Activated CD4-positive, CD25-positive, alpha-beta regulatory T cell treated with anti-CD3 and anti-CD28 coated beads, Interleukin-2, amount 50 U/mL, for 72 hours (primary cell): ENCODE results near the gene SLC34A1.

Source experiments
- DNase-seq: peaks from one replicate; pipeline ENCODE4 v3.0.0; 2021

SLC34A1 gene

GRCh38 chr5:177432839-177433657 is 48.8 kb downstream of the SLC34A1 start:
- DNase-seq = no peak

- no peak for DNase-seq
These were observed 49.5 kb downstream of the SLC34A1 start for GRCh38 chr5:177433658-177434217.

GRCh38 chr5:177434437-177434836 is 50.2 kb downstream of the SLC34A1 start:
- peak; percentile 42 for DNase-seq

- DNase-seq = no peak
These were observed 50.9 kb downstream of the SLC34A1 start for GRCh38 chr5:177434942-177435738.

GRCh38 chr5:177435847-177436536 is 51.8 kb downstream of the SLC34A1 start:
- DNase-seq = no peak

GRCh38 chr5:177437623-177438022 is 53.4 kb downstream of the SLC34A1 start:
- DNase-seq = no peak

- no peak for DNase-seq
These were observed 54.2 kb downstream of the SLC34A1 start for GRCh38 chr5:177438468-177438867.

- DNase-seq = no peak
These were observed 55.4 kb downstream of the SLC34A1 start for GRCh38 chr5:177439518-177440053.

DNA sequence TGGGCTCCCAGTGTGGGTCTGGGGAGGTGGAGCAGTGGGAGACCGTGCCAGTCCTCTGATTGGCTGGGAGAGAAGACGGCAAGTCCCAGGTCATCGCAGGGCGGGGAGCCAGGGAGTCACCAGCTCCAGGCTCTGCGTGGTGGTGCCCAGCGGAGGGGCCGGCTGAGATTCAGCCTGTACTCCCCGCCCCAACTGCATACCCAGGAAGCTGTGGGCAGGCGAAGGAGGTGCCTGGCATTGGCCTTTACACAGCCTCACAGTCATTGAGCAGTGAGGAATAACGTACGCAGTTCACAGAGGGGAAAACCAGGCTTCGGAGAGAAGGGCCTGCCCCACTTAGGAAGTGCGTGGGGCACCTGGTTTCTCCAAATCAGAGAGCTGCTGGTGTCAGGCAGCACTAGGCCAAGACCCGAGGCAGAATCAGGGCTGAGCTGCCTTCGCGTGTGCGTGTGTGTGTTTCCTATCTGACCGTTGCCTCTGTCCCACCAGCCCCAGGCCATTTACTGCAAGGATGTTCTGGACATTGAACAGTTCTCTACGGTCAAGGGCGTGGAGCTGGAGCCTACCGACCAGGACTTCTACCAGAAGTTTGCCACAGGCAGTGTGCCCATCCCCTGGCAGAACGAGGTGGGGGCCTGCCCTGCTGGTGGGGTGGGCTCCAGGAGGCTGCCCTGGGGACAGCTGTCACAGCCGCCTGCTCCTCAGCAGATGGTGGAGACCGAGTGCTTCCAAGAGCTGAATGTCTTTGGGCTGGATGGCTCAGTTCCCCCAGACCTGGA is 56.2 kb downstream of the SLC34A1 start:
- peak; percentile 34 for DNase-seq

DNA sequence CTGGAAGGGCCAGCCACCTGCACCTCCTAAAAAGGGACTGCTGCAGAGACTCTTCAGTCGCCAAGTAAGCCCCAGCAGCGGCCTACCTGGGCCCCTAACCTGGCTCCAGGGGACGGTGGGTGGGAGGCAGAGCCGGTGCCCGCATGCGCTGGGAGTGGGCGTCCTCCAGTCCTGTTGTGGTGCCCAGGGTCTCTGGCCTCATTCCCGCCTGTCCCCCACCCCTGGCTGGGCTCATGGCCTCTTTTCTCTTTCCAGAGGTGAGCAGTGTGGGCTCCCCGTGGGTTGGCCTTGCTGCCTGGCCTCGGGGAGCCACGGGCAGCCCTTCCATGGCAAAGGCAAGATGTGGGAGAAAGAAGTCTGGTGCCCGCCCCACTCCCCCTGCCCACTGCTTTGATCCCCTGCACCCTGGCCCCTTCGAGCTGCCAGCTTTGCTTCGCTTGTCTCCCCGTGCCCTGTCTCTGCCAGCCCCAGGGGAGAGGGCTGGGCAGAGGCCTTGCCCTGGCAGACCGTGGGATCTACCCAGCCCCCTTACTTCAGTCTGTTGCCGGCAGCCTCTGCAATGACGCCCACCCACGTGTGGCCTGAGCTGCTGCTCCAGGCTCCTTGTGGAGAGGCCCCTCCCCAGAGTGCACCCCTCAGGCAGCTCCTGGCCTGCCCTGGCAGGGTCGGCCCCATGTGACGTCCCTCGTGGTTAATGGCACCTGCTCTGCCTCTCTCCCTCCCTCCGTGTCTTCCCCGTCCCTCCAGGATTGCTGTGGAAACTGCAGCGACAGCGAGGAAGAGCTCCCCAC is 57.0 kb downstream of the SLC34A1 start:
- no peak for DNase-seq

- DNase-seq = no peak
These were observed 58.0 kb downstream of the SLC34A1 start for GRCh38 chr5:177442066-177442826.

GRCh38 chr5:177443144-177443983 is 59.1 kb downstream of the SLC34A1 start:
- no peak for DNase-seq

- DNase-seq = no peak
These were observed 60.1 kb downstream of the SLC34A1 start for GRCh38 chr5:177444106-177445051.

- DNase-seq = no peak
These were observed 61.0 kb downstream of the SLC34A1 start for GRCh38 chr5:177445052-177445916.

DNA sequence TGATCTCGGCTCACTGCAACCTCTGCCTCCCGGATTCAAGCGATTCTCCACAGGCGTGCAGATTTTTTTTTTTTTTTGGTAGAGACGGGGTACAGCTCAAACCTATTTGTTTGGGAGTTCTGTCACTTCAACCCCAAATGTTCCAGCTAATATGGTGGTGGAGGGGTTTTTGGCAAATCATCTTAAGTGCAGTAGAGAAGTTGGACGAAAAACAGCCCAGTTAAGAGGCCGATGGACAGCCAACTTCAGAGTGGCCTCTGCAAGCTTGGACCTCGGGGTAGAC is 61.6 kb downstream of the SLC34A1 start:
- DNase-seq = no peak

DNA sequence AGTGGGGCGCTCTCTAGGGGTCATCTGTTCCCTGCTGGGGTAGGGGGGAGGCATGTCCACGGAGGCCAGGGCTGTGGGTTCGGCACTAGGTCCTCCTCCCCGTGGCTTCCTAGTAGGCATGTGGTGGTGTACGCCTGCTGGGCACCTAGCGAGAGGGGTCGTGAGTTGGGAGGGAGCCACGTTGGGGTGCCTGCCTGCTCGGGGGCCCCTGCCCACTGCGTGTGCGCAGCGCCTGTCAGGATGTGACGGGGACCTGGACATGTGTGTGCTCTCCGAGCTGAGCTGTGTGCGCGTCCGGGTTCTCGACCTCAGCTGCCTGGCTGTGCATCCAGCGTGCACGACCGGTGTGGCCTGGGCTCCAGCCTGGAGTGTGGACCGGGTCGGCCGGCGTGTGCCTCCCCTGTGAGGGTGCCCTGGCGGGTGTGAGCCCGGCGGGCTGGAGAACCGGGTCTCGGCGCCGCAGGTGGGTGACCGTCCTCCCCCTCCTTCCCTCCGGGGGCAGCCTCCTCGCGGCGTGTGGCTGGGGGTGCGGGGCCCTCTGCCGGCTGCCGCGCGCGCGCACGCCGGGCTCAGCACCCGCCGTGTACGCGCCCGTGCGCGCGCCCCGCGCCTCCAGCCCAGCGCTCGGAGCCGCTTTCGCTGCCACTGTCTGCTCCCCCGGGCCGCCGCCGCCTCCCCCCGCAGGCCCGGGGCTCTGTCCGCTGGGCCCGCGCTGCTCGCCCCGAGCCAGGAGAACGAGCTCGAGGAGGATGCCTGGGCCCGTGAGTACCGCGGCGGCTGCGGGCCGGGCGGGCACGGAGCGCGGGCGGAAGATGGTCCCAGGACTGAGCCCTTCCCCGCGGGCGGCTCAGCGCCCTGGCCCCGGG is 62.2 kb downstream of the SLC34A1 start, which contains the start of gene PRR7:
Gene PRR7 (plus strand): TSS at position 615 of the 866 bp plus-strand sequence. CDS start 8,254 bp downstream, outside the sequence.
- DNase-seq = peak; percentile 74
